T-helper 1 cell (primary cell): ENCODE measurements around the gene SMPD3.

Experiments used
- DNase-seq, 5 donors: peaks; one replicate each; pipeline ENCODE4 v3.0.0-alpha.2; 2012 to 2020

The SMPD3 gene

GRCh38 chr16:68403177-68403576 lies 45.1 kb downstream of the SMPD3 start:
- DNase-seq, result no peak

GRCh38 chr16:68402748-68403040 lies 45.6 kb downstream of the SMPD3 start:
- no peak for DNase-seq

GRCh38 chr16:68401871-68402747 lies 46.2 kb downstream of the SMPD3 start:
- no peak for DNase-seq

- DNase-seq, result peak in 1 of 5 donors; percentile 16
Measured at GRCh38 chr16:68400924-68401460, 47.3 kb downstream of the SMPD3 start.

GRCh38 chr16:68400083-68400923 lies 48.0 kb downstream of the SMPD3 start:
- DNase-seq, result no peak

- no peak for DNase-seq
Measured at GRCh38 chr16:68399456-68399855, 48.9 kb downstream of the SMPD3 start.

GRCh38 chr16:68397710-68398201 lies 50.6 kb downstream of the SMPD3 start:
- DNase-seq, result no peak

GRCh38 chr16:68396481-68396880 lies 51.8 kb downstream of the SMPD3 start:
- DNase-seq, result peak in 4 of 5 donors; percentile 36 to 56 (median 44)

- DNase-seq, result no peak
Measured at GRCh38 chr16:68395815-68396214, 52.5 kb downstream of the SMPD3 start.

GRCh38 chr16:68395167-68395786 lies 53.0 kb downstream of the SMPD3 start:
- no peak for DNase-seq

GRCh38 chr16:68393333-68393732 lies 55.0 kb downstream of the SMPD3 start:
- DNase-seq, result no peak

- no peak for DNase-seq
Measured at GRCh38 chr16:68389750-68390371, 58.4 kb downstream of the SMPD3 start.

GRCh38 chr16:68389006-68389405 lies 59.3 kb downstream of the SMPD3 start:
- no peak for DNase-seq

- no peak for DNase-seq
Measured at GRCh38 chr16:68388124-68388523, 60.2 kb downstream of the SMPD3 start.

- no peak for DNase-seq
Measured at GRCh38 chr16:68387301-68387700, 61.0 kb downstream of the SMPD3 start.

- DNase-seq, result no peak
Measured at GRCh38 chr16:68386628-68387027, 61.7 kb downstream of the SMPD3 start.

GRCh38 chr16:68385371-68385770 lies 62.9 kb downstream of the SMPD3 start:
- no peak for DNase-seq

GRCh38 chr16:68384288-68385161 lies 63.8 kb downstream of the SMPD3 start:
- DNase-seq, result no peak

- DNase-seq, result no peak
Measured at GRCh38 chr16:68383858-68384257, 64.5 kb downstream of the SMPD3 start.

- no peak for DNase-seq
Measured at GRCh38 chr16:68382296-68382718, 66.0 kb downstream of the SMPD3 start.

GRCh38 chr16:68381363-68381724 lies 67.0 kb downstream of the SMPD3 start:
- DNase-seq, result no peak
